K562 (cell line): ENCODE results near the gene ARL6IP4.

Experiments used
- ELK1 ChIP-seq: sonication (generic); formaldehyde crosslinking; IDR thresholded peaks from 2 replicates; pipeline ENCODE4 v1.8.1; 2022; ENCODE audit warnings: missing genetic modification reagents
- SETDB1 ChIP-seq: IDR thresholded peaks from one replicate; pipeline ENCODE4 v1.6.1; 2012; ENCODE audit warnings: low read length, control low read depth, inconsistent platforms

DNA sequence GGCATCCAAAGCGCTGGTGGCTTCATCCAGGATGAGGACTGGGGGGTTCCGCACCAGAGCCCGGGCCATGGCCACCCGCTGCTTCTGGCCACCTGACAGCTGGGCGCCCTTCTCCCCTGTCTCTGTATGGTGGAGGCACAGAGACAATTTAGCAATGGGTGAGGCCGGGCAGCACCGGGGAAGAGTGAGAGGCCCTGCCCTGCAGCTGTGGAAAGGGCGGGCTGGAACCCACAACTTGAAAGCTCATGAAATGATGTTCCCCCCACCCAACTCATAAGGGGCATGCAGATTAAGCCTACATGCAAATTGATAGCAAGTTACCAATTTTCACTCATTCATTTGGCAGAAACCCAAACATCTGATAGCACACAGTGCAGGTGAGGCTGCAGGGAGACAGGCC is 48.3 kb upstream of the ARL6IP4 start:
- TF ChIP-seq ELK1 (CRISPR knock-in tag), result no peak
- no peak for TF ChIP-seq SETDB1
